Measurements from ENCODE around the gene SDC1. TPM values are rescaled to one million over a fixed set of nuclear protein-coding genes. Genes with fewer than 3 reads are reported as not detected.

SDC1 gene
- polyA plus RNA-seq, 1 of the 3 experiments (the other 2 are of a cell fraction): 122 TPM

- Histone ChIP-seq H3K4me1 (ENCODE audit: control insufficient read depth in 1 of 2, insufficient read depth in 2 of 2, low read depth in 1 of 2, low read length in 1 of 2) (peaks cover 0 to 44% of the 10 kb centered on the region in 2 experiments; a peak in 1 of 4 replicates), H3F3A (replicated peaks; ENCODE audit: insufficient read depth) (no peaks in the 10 kb centered on the region), H3K27ac (ENCODE audit: low read depth in 2 of 2, low read length in 1 of 2) (no peak overlapping the region; a peak in 1 of 4 replicates), H3K79me2 (ENCODE audit: insufficient read depth) (peaks cover 7% of the 10 kb centered on the region; the same call in 1 of the 2 replicates), H3K9ac (no peak overlapping the region), H3K4me3 (ENCODE audit: low read depth in 2 of 2, low read length in 1 of 2) (no peak overlapping the region), H3K9me3 (no peaks in the 10 kb centered on the region), H3K36me3 (replicated peaks in 1 of 2; ENCODE audit: control insufficient read depth in 1 of 2, insufficient read depth in 2 of 2, low read length in 1 of 2) (peaks cover 0 to 13% of the 10 kb centered on the region in 2 experiments), H3K27me3 (ENCODE audit: insufficient read depth) (no peaks in the 10 kb centered on the region), H3K4me2 (no peak overlapping the region), H2AFZ (ENCODE audit: low read depth) (no peak overlapping the region), H3K9me2 (no peaks in the 10 kb centered on the region), H4K20me1 (ENCODE audit: insufficient read depth) (0 out of 2 replicates have a peak, but pooled peaks cover 4% of the 10 kb centered on the region)
- POLR2A ChIA-PET: no interaction called here
- WGBS (ENCODE audit: low lambda C conversion rate): 100% methylated on average over 3 of the region's 5 CpGs
- no peak for DNase-seq
- TF ChIP-seq FOXM1 (IDR thresholded peaks at IDR 0.05; ENCODE audit: low read depth) (no peak), USF1 (IDR thresholded peaks at IDR 0.05; ENCODE audit: borderline replicate concordance, low read depth) (no peak), ELF1 (IDR thresholded peaks at IDR 0.05) (no peak), REST (IDR thresholded peaks at IDR 0.05; ENCODE audit: low read depth, low read length) (no peak), CHD2 (IDR thresholded peaks at IDR 0.05; ENCODE audit: low read length, partially characterized antibody) (no peak), RFX5 (IDR thresholded peaks at IDR 0.05; ENCODE audit: low read length) (no peak), MEF2A (IDR thresholded peaks at IDR 0.05; ENCODE audit: borderline replicate concordance, low read depth) (no peak), NFIC (IDR thresholded peaks at IDR 0.05; ENCODE audit: borderline replicate concordance) (no peak), RAD21 (IDR thresholded peaks at IDR 0.05; ENCODE audit: low read length) (no peak), MXI1 (IDR thresholded peaks at IDR 0.05; ENCODE audit: low read depth, low read length) (no peak), MAX (IDR thresholded peaks at IDR 0.05; ENCODE audit: low read depth) (no peak), JUND (IDR thresholded peaks at IDR 0.05) (no peak), TAF1 (IDR thresholded peaks at IDR 0.05; ENCODE audit: borderline replicate concordance, low read depth, low read length) (no peak), SIN3A (IDR thresholded peaks at IDR 0.05; ENCODE audit: borderline replicate concordance, low read depth, low read length) (no peak), EZH2phosphoT487 (IDR thresholded peaks at IDR 0.05; ENCODE audit: borderline replicate concordance, low read depth) (no peak), YY1 (IDR thresholded peaks at IDR 0.05; ENCODE audit: low read depth) (no peak), GABPA (IDR thresholded peaks at IDR 0.05; ENCODE audit: low read depth) (no peak), RCOR1 (IDR thresholded peaks at IDR 0.05; ENCODE audit: low read length) (no peak), CTCF (IDR thresholded peaks at IDR 0.05) (no peak), SMC3 (IDR thresholded peaks at IDR 0.05; ENCODE audit: low read depth, low read length) (no peak)
- CTCF ChIA-PET: interaction anchor here (0.6 to 1.6 kb wide), 7 partner anchors 9 to 105 kb away, joined by 3 to 6 read pairs (median 3); partner anchors contain the start of gene SDC1
Observed at GRCh38 chr2:20208476-20208859, 16.5 kb downstream of the SDC1 start.
